GM12878 (cell line): ENCODE measurements around the gene ING4.

ENCODE experiments used
- EP300 ChIP-seq, 2 experiments: fragments of 150-350 bp in 1 of 2; IDR thresholded peaks; 2 replicates each; pipeline ENCODE4 v1.6.1; 2011 to 2012; ENCODE audit warnings: low read depth in 2 of 2, low read length in 2 of 2, borderline replicate concordance in 1 of 2, improper control_type of control experiment in 1 of 2, inconsistent platforms in 1 of 2; ENCODE audit not compliant: control insufficient read depth in 1 of 2
- GABPA ChIP-seq: IDR thresholded peaks from 2 replicates; pipeline ENCODE4 v1.6.1; 2014; ENCODE audit warnings: antibody characterized with exemption, low read depth, mild to moderate bottlenecking, inconsistent platforms
- MXI1 ChIP-seq: fragments of 150-350 bp; IDR thresholded peaks from 2 replicates; pipeline ENCODE4 v1.6.1; 2011; ENCODE audit warnings: low read depth, mild to moderate bottlenecking, inconsistent platforms, low read length, improper control_type of control experiment
- NR2C2 ChIP-seq: IDR thresholded peaks from 2 replicates; pipeline ENCODE4 v1.6.1; 2011; ENCODE audit warnings: borderline replicate concordance, low read depth; ENCODE audit not compliant: control insufficient read depth, insufficient read length
- POLR2A ChIP-seq: IDR thresholded peaks from 2 replicates; pipeline ENCODE4 v1.6.1; 2011; ENCODE audit warnings: low read depth, mild to moderate bottlenecking, low read length
- SRF ChIP-seq, 2 experiments: IDR thresholded peaks; 2 replicates each; pipeline ENCODE4 v1.6.1; 2011; ENCODE audit warnings: low read depth in 2 of 2, low read length in 2 of 2, mild to moderate bottlenecking in 1 of 2, moderate library complexity in 1 of 2
- TCF12 ChIP-seq: IDR thresholded peaks from 2 replicates; pipeline ENCODE4 v1.6.1; 2011; ENCODE audit warnings: low read depth, mild to moderate bottlenecking, low read length
- ZNF24 ChIP-seq: fragments of 450-650 bp; IDR thresholded peaks from 2 replicates; pipeline ENCODE4 v1.6.1; 2017; ENCODE audit warnings: antibody characterized with exemption, mild to moderate bottlenecking
- ZZZ3 ChIP-seq: IDR thresholded peaks from 2 replicates; pipeline ENCODE4 v1.6.1; 2011; ENCODE audit warnings: low read depth; ENCODE audit not compliant: control insufficient read depth, insufficient read length
- TF ChIP-seq, protein P1 (sequence below), 3 experiments: IDR thresholded peaks in 2 of 3; conservative IDR thresholded peaks in 1 of 3; 2 replicates each; pipeline ENCODE4 v1.5.1; 2011; ENCODE audit warnings: low read depth in 3 of 3, low read length in 3 of 3, mild to moderate bottlenecking in 3 of 3, control low read depth in 2 of 3, moderate library complexity in 2 of 3, inconsistent platforms in 1 of 3, mixed read lengths in 1 of 3; ENCODE audit not compliant: control insufficient read depth in 2 of 3, insufficient read depth in 1 of 3; ENCODE audit errors: extremely low read depth in 1 of 3
- TF ChIP-seq, protein P2 (sequence below): fragments of 450-650 bp; conservative IDR thresholded peaks from 2 replicates; pipeline ENCODE4 v1.6.1; 2017; ENCODE audit warnings: mild to moderate bottlenecking, moderate library complexity

DNA sequence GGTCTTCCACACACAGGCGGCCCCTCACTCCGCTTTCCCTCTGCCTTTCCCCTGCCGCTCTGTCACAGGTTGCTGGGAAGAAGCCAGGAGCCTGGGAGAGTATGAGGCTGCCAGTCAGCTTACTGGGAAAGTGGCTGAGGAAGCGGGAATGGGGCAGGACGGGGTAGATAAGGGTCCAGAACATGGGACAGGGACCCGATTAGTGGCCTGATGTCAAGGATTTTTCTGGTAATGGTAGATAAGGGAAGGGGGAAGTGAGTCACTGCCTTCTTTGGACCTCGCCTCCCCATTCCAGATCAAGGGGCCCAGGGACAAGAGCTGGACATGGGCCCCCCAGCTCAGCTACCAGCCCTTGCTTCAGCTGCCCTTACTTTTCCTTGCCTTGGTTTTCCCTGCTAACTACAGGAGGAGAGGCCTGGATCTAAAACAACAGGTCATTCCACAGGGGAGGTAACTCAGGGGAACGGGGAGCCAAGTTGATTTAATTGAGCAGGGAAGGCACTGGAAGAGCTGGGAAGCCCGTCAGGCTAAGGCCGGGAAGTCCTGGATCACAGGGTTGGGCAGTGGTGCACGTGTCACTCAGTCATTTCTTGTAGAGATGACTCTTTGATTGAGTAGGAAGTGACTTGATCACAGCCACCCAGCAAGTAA, 23.6 kb downstream of the ING4 start:
- TF ChIP-seq ZNF24 (no peak), ZZZ3 (no peak), EP300 (IDR thresholded peaks at IDR 0.05; ENCODE audit: borderline replicate concordance in 1 of 2, control insufficient read depth in 1 of 2, low read depth in 2 of 2, low read length in 2 of 2) (no peak), GABPA (no peak), TCF12 (no peak), POLR2A (no peak), SRF (IDR thresholded peaks at IDR 0.05; ENCODE audit: low read depth in 2 of 2, low read length in 2 of 2) (no peak), MXI1 (no peak), NR2C2 (no peak)
- TF ChIP-seq, protein P1, sequence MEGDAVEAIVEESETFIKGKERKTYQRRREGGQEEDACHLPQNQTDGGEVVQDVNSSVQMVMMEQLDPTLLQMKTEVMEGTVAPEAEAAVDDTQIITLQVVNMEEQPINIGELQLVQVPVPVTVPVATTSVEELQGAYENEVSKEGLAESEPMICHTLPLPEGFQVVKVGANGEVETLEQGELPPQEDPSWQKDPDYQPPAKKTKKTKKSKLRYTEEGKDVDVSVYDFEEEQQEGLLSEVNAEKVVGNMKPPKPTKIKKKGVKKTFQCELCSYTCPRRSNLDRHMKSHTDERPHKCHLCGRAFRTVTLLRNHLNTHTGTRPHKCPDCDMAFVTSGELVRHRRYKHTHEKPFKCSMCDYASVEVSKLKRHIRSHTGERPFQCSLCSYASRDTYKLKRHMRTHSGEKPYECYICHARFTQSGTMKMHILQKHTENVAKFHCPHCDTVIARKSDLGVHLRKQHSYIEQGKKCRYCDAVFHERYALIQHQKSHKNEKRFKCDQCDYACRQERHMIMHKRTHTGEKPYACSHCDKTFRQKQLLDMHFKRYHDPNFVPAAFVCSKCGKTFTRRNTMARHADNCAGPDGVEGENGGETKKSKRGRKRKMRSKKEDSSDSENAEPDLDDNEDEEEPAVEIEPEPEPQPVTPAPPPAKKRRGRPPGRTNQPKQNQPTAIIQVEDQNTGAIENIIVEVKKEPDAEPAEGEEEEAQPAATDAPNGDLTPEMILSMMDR (IDR thresholded peaks at IDR 0.05 in 2 of 3, conservative IDR thresholded peaks at IDR 0.05 in 1 of 3; ENCODE audit: control insufficient read depth in 2 of 3, extremely low read depth in 1 of 3, insufficient read depth in 1 of 3, low read depth in 3 of 3, low read length in 3 of 3), result no peak
- TF ChIP-seq, protein P2, sequence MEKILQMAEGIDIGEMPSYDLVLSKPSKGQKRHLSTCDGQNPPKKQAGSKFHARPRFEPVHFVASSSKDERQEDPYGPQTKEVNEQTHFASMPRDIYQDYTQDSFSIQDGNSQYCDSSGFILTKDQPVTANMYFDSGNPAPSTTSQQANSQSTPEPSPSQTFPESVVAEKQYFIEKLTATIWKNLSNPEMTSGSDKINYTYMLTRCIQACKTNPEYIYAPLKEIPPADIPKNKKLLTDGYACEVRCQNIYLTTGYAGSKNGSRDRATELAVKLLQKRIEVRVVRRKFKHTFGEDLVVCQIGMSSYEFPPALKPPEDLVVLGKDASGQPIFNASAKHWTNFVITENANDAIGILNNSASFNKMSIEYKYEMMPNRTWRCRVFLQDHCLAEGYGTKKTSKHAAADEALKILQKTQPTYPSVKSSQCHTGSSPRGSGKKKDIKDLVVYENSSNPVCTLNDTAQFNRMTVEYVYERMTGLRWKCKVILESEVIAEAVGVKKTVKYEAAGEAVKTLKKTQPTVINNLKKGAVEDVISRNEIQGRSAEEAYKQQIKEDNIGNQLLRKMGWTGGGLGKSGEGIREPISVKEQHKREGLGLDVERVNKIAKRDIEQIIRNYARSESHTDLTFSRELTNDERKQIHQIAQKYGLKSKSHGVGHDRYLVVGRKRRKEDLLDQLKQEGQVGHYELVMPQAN, result no peak
